Measurements from ENCODE around the gene SLITRK5. TPM values are rescaled to one million over a fixed set of nuclear protein-coding genes. Genes with fewer than 3 reads are reported as not detected.

SLITRK5 gene
- total RNA-seq, 2 experiments from 2014 or later, result under 0.01 to 0.03 TPM

DNA sequence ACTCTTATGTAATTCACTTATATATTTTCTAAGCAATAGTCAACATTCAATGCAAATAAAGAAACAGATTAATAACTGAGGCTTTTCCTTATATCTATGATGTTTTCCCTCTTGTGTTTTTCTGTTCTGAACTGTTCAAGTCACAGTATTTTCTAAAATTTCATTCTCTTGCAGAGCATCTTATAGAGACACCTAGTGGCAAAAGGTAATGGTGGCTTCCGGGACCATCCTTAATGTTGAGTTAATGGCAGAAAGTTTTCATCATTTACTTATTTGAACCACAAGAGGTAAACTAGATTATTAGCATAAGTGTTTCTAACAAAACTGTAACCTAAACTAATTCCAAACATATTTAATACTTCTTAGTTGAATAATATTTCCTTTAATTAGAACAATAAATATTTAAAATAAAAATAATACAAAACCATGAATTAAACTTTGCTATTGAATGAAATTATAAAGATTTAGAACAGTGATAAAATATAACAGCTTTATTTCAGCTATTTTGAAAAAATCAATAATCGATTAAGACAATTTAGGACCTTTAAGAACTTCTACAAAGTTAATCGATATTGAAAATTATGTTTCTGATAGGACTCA lies 1.7 kb upstream of the SLITRK5 start:
- no peaks in the 10 kb centered on the region for H3K36me3 ChIP-seq (ENCODE audit: insufficient read depth, low read length)
- Mint-ChIP-seq H3K4me3 (no peak overlapping the region), H3K36me3 (ENCODE audit: low read depth) (no peaks in the 10 kb centered on the region), H3K27ac (no peak overlapping the region), H3K9me3 (peaks cover 2% of the 10 kb centered on the region), H3K27me3 (peaks cover 57% of the 10 kb centered on the region), H3K4me1 (ENCODE audit: low read depth) (peaks cover 32% of the 10 kb centered on the region)
- peak in 1 of 14 experiments; percentile 20 for DNase-seq
- ChIA-PET CTCF (no interaction called here), POLR2A (no interaction called here)
- H3K9me3 ChIP-seq (ENCODE audit: control insufficient read depth in 1 of 2, insufficient read depth in 1 of 2, low read length in 2 of 2), result peaks cover 0 to 22% of the 10 kb centered on the region in 2 experiments
- TF ChIP-seq, protein P1, sequence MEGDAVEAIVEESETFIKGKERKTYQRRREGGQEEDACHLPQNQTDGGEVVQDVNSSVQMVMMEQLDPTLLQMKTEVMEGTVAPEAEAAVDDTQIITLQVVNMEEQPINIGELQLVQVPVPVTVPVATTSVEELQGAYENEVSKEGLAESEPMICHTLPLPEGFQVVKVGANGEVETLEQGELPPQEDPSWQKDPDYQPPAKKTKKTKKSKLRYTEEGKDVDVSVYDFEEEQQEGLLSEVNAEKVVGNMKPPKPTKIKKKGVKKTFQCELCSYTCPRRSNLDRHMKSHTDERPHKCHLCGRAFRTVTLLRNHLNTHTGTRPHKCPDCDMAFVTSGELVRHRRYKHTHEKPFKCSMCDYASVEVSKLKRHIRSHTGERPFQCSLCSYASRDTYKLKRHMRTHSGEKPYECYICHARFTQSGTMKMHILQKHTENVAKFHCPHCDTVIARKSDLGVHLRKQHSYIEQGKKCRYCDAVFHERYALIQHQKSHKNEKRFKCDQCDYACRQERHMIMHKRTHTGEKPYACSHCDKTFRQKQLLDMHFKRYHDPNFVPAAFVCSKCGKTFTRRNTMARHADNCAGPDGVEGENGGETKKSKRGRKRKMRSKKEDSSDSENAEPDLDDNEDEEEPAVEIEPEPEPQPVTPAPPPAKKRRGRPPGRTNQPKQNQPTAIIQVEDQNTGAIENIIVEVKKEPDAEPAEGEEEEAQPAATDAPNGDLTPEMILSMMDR (IDR thresholded peaks at IDR 0.05), result no peak
- no peak overlapping the region for H3K4me3 ChIP-seq (ENCODE audit: low read length)
- H3K27me3 ChIP-seq (ENCODE audit: control insufficient read depth in 1 of 2, insufficient read depth in 2 of 2, low read length in 2 of 2), result peaks cover 28 to 38% of the 10 kb centered on the region in 2 experiments
- intact Hi-C loops (cut with DNase I, micrococcal nuclease), result no loop called here
- no peak for ATAC-seq (ENCODE audit: poor library complexity)
- peaks cover 16% of the 10 kb centered on the region for H3K4me1 ChIP-seq (ENCODE audit: insufficient read depth, low read length)
- H3K27ac ChIP-seq (ENCODE audit: low read depth in 1 of 2, low read length in 2 of 2), result no peak overlapping the region

DNA sequence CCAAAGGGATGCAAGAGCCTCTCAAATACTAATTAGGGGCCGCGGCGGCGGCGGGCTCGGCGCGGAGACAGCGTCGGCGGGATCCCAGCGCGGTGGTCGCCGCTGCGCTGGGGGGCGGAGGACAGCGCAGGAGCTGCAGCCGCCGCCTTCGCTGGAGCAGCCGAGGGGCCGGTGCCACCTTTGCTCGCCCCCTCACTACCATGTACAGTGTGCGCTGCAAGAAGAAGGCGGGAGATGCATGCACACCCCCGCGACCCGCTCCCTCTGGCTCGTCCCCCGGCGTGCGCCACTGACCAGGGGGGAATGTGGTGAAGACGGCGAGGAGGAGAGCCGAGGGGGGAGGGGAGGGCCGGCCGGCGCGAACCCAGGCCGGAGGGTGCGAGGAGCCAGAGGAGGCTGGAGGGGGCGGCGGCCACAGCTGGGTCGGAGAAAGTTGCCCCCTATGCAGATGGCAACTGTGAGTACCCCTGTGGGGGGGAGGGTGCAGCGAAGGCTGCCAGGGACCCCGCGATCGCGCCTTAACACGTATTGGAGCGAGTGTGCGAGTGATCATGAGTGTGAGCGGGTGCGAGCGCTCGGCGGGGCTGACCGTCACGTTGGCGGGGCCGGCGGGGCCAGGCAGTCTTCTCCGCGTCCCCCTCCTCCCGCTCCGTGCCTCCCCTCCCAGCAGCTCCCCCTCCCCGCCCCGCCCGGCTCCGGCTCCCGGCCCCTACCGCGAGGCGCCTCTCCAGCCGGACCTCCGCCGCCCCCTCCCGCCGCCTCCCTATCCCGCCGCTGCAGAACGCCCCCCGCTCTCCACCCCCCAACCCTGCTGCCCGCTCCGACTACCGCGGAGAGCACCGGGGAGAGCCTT lies 808 bp downstream of the SLITRK5 start:
- H3K27me3 Mint-ChIP-seq, result peaks cover 73% of the 10 kb centered on the region
- no peak for ATAC-seq (ENCODE audit: poor library complexity)
- H3K4me1 Mint-ChIP-seq (ENCODE audit: low read depth), result peaks cover 34% of the 10 kb centered on the region
- POLR2A ChIA-PET, result no interaction called here
- H3K36me3 Mint-ChIP-seq (ENCODE audit: low read depth), result no peaks in the 10 kb centered on the region
- TF ChIP-seq, protein P1 (IDR thresholded peaks at IDR 0.05), result no peak
- H3K4me1 ChIP-seq (ENCODE audit: insufficient read depth, low read length), result peaks cover 18% of the 10 kb centered on the region
- no peak overlapping the region for H3K27ac Mint-ChIP-seq
- peaks cover 0 to 36% of the 10 kb centered on the region in 2 experiments for H3K9me3 ChIP-seq (ENCODE audit: control insufficient read depth in 1 of 2, insufficient read depth in 1 of 2, low read length in 2 of 2)
- peak overlapping the region; percentile 86 for H3K4me3 Mint-ChIP-seq
- H3K27me3 ChIP-seq (ENCODE audit: control insufficient read depth in 1 of 2, insufficient read depth in 2 of 2, low read length in 2 of 2), result peaks cover 46 to 63% of the 10 kb centered on the region in 2 experiments
- CTCF ChIA-PET, result no interaction called here
- no peak overlapping the region for H3K27ac ChIP-seq (ENCODE audit: low read depth in 1 of 2, low read length in 2 of 2)
- DNase-seq, result no peak
- no peaks in the 10 kb centered on the region for H3K9me3 Mint-ChIP-seq
- peak overlapping the region; percentile 20 for H3K4me3 ChIP-seq (ENCODE audit: low read length)
- intact Hi-C loops (cut with DNase I, micrococcal nuclease), result no loop called here
- no peaks in the 10 kb centered on the region for H3K36me3 ChIP-seq (ENCODE audit: insufficient read depth, low read length)

DNA sequence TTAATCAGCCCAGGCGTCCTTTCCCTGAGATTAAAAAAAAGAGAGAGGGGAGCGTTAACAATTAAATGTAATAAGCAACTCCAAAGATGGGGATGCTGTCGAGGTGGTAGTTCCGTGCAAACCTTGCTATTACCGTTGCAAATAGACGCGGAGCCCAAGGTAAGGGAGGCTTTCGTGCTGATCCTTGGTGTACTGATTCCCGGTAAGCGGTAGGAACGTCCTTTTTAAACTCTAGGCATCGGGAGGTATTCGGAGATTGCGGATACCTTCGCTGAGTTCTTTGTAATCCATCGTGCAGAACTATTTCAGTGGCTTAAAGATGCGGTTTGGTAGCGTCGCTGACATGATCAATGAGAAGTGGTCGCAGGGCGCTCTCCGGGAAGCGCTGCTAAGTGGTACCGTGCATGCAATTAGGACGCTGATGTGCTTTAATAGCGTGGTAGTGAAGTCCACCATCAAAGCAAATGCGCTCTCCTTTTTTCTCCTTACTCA lies 3.1 kb downstream of the SLITRK5 start:
- intact Hi-C loops (cut with DNase I, micrococcal nuclease), result no loop called here
- Histone ChIP-seq H3K27ac (ENCODE audit: low read depth in 1 of 2, low read length in 2 of 2) (no peak overlapping the region), H3K9me3 (ENCODE audit: control insufficient read depth in 1 of 2, insufficient read depth in 1 of 2, low read length in 2 of 2) (peaks cover 0 to 47% of the 10 kb centered on the region in 2 experiments), H3K36me3 (ENCODE audit: insufficient read depth, low read length) (no peaks in the 10 kb centered on the region), H3K4me1 (ENCODE audit: insufficient read depth, low read length) (peaks cover 28% of the 10 kb centered on the region), H3K4me3 (ENCODE audit: low read length) (no peak overlapping the region), H3K27me3 (ENCODE audit: control insufficient read depth in 1 of 2, insufficient read depth in 2 of 2, low read length in 2 of 2) (peaks cover 55 to 69% of the 10 kb centered on the region in 2 experiments)
- H3K36me3 Mint-ChIP-seq (ENCODE audit: low read depth), result no peaks in the 10 kb centered on the region
- peaks cover 85% of the 10 kb centered on the region for H3K27me3 Mint-ChIP-seq
- ATAC-seq (ENCODE audit: poor library complexity), result no peak
- ChIA-PET CTCF (no interaction called here), POLR2A (no interaction called here)
- DNase-seq, result no peak
- no peaks in the 10 kb centered on the region for H3K9me3 Mint-ChIP-seq
- no peak overlapping the region for H3K27ac Mint-ChIP-seq
- H3K4me1 Mint-ChIP-seq (ENCODE audit: low read depth), result peaks cover 48% of the 10 kb centered on the region
- TF ChIP-seq, protein P1 (IDR thresholded peaks at IDR 0.05), result no peak
- H3K4me3 Mint-ChIP-seq, result peak overlapping the region; percentile 63
